NOMO-1 treated with DMSO at 0.1 percent for 48 hours (cell line): ENCODE measurements around the gene BCL2L13.
A peak's percentile ranks its signal among the peaks of the same experiment; 100 is the strongest.

ENCODE experiments used
- DNase-seq: peaks from one replicate; lab custom pipeline; 2025; ENCODE audit not compliant: unreplicated experiment; lab: John Stamatoyannopoulos, UW

The BCL2L13 gene

GRCh38 chr22:17638432-17639246, at the start of gene BCL2L13:
Gene BCL2L13, plus strand, starts transcription at chr22:17638757. Its CDS starts 16,955 bp downstream, at chr22:17655712.
- peak; percentile 83 for DNase-seq

- no peak for DNase-seq
Measured at GRCh38 chr22:17589810-17590375, 48.7 kb upstream of the BCL2L13 start.

- no peak for DNase-seq
Measured at GRCh38 chr22:17590586-17590985, 48.0 kb upstream of the BCL2L13 start.

- no peak for DNase-seq
Measured at GRCh38 chr22:17592201-17592600, 46.4 kb upstream of the BCL2L13 start.

GRCh38 chr22:17596226-17596625, 42.3 kb upstream of the BCL2L13 start:
- no peak for DNase-seq

- DNase-seq = no peak
Measured at GRCh38 chr22:17597217-17597616, 41.3 kb upstream of the BCL2L13 start.

- no peak for DNase-seq
Measured at GRCh38 chr22:17598318-17598717, 40.2 kb upstream of the BCL2L13 start.

GRCh38 chr22:17601031-17601430, 37.5 kb upstream of the BCL2L13 start:
- no peak for DNase-seq

- DNase-seq = no peak
Measured at GRCh38 chr22:17603668-17604067, 34.9 kb upstream of the BCL2L13 start.

GRCh38 chr22:17606496-17606895, 32.1 kb upstream of the BCL2L13 start:
- DNase-seq = no peak

GRCh38 chr22:17607891-17608521, 30.6 kb upstream of the BCL2L13 start:
- DNase-seq = no peak

GRCh38 chr22:17612057-17612456, 26.5 kb upstream of the BCL2L13 start:
- no peak for DNase-seq

GRCh38 chr22:17613280-17613679, 25.3 kb upstream of the BCL2L13 start:
- DNase-seq = no peak

GRCh38 chr22:17627961-17628405, 10.6 kb upstream of the BCL2L13 start:
- DNase-seq = no peak

- peak; percentile 95 for DNase-seq
Measured at GRCh38 chr22:17628406-17629172, 10.0 kb upstream of the BCL2L13 start, which contains the start of gene ATP6V1E1. Gene ATP6V1E1, minus strand, starts transcription at chr22:17628749. Its CDS starts 114 bp downstream, at chr22:17628635.

- DNase-seq = peak; percentile 59
Measured at GRCh38 chr22:17629173-17629489, 9.4 kb upstream of the BCL2L13 start.

- no peak for DNase-seq
Measured at GRCh38 chr22:17629641-17630040, 8.9 kb upstream of the BCL2L13 start.

- no peak for DNase-seq
Measured at GRCh38 chr22:17631076-17631565, 7.4 kb upstream of the BCL2L13 start.

GRCh38 chr22:17633217-17633997, 5.2 kb upstream of the BCL2L13 start:
- no peak for DNase-seq

- no peak for DNase-seq
Measured at GRCh38 chr22:17633998-17634323, 4.6 kb upstream of the BCL2L13 start.

GRCh38 chr22:17634696-17635095, 3.9 kb upstream of the BCL2L13 start:
- DNase-seq = no peak
